ENCODE data around the gene C2orf72.

The C2orf72 gene

DNA sequence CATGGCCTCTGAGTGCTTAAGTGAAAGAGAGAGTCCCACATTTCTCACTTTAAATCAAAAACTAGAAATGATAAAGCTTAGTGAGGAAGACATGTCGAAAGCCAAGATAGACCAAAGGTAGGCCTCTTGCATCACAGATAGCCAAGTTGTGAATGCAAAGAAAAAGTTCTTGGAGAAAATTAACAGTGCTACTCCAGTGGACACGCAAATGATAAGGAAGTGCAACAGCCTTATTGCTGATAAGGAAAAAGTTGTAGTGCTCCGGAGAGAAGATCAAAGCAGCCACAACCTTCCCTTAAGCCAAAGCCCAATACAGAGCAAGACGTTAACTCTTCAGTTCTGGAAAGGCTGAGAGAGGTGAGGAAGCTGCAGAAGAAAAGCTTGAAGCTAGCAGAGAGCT, 51.4 kb downstream of the C2orf72 start:
- no peak overlapping the region for H3K27ac ChIP-seq
- TF ChIP-seq, protein P1, sequence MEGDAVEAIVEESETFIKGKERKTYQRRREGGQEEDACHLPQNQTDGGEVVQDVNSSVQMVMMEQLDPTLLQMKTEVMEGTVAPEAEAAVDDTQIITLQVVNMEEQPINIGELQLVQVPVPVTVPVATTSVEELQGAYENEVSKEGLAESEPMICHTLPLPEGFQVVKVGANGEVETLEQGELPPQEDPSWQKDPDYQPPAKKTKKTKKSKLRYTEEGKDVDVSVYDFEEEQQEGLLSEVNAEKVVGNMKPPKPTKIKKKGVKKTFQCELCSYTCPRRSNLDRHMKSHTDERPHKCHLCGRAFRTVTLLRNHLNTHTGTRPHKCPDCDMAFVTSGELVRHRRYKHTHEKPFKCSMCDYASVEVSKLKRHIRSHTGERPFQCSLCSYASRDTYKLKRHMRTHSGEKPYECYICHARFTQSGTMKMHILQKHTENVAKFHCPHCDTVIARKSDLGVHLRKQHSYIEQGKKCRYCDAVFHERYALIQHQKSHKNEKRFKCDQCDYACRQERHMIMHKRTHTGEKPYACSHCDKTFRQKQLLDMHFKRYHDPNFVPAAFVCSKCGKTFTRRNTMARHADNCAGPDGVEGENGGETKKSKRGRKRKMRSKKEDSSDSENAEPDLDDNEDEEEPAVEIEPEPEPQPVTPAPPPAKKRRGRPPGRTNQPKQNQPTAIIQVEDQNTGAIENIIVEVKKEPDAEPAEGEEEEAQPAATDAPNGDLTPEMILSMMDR (IDR thresholded peaks at IDR 0.05; ENCODE audit: low read depth, low read length, missing control alignments) = no peak
- in situ Hi-C loops (cut with HindIII; ENCODE audit: low pct_ligation_motif_present, low sequenced_read_pairs) = no loop called here
- H3K27me3 ChIP-seq (replicated peaks) = no peaks in the 10 kb centered on the region
- H3K4me3 ChIP-seq (ENCODE audit: low read depth, low read length) = no peak overlapping the region
- peaks cover 51% of the 10 kb centered on the region for H3K36me3 ChIP-seq (replicated peaks)
- no peak for DNase-seq

DNA sequence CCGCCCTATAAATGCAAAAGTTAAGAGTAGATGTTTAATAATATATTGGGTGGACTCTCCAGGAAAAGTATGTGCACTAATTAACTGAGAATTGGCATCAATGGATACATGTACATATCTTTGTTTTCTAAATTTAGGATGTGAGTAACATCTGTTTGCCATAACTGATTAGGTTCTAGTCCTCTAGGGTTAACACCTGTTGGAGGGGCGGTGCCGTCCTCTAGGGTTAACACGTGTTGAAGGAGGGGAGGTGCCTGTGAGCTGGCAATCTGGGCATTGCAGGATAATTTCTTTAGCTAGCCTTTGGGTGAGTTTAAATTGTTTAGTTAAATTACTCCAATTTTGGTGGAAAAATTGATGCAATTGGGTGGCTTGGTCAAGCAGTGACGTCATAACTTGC, 56.6 kb downstream of the C2orf72 start:
- Histone ChIP-seq H3K36me3 (replicated peaks) (peaks cover 32% of the 10 kb centered on the region), H3K4me3 (ENCODE audit: low read depth, low read length) (no peak overlapping the region), H3K27me3 (replicated peaks) (no peaks in the 10 kb centered on the region), H3K27ac (no peak overlapping the region)
- TF ChIP-seq, protein P1 (IDR thresholded peaks at IDR 0.05; ENCODE audit: low read depth, low read length, missing control alignments) = no peak
- in situ Hi-C loops (cut with HindIII; ENCODE audit: low pct_ligation_motif_present, low sequenced_read_pairs) = no loop called here
- no peak for DNase-seq

DNA sequence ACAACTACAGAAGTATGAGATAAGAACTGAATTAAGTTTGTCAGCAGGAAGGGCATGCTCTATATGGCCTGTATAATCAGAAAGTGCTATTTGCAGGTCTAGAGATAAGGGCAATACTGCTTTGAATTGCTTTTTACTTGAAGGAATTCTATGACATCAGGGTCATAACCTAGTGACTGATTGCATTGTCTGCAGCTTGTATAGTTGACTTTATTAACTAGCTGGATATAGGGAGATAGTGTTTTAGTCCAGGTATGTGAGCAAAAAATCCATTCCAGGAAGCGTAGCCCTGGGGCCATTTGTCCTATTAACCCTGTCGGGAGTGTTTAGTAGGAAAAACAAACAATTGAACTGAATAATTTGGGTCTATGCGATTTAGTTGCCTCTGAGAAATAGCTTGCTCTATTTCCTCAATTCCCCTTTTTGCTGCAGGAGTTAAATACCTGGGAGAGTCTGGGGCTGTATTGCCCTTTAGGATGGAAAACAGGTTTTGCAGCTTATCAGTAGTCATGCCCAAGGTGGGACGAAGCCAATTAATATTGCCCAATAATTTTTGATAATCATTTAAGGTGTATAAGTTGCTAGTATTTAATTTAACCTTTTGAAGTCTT, 57.5 kb downstream of the C2orf72 start:
- TF ChIP-seq, protein P1 (IDR thresholded peaks at IDR 0.05; ENCODE audit: low read depth, low read length, missing control alignments) = no peak
- Histone ChIP-seq H3K4me3 (ENCODE audit: low read depth, low read length) (no peak overlapping the region), H3K36me3 (replicated peaks) (peaks cover 33% of the 10 kb centered on the region), H3K27me3 (replicated peaks) (no peaks in the 10 kb centered on the region), H3K27ac (no peak overlapping the region)
- no peak for DNase-seq
- in situ Hi-C loops (cut with HindIII; ENCODE audit: low pct_ligation_motif_present, low sequenced_read_pairs) = no loop called here

All from brain microvascular endothelial cell (primary cell).